Omental fat pad (tissue), 4 donors: Measurements from ENCODE around the gene SORCS2. TPM values are rescaled to one million over a fixed set of nuclear protein-coding genes. Genes with fewer than 3 reads are reported as not detected.

Experiments
- ATAC-seq: fragments of 150-250 bp; one replicate; pipeline ENCODE4 v1.9.1; 2016; ENCODE audit warnings: mild to moderate bottlenecking, moderate library complexity; ENCODE audit not compliant: low FRiP score
- DNase-seq: peaks from one replicate; pipeline ENCODE4 v3.0.0-alpha.2; 2019; ENCODE audit warnings: low spot score
- CTCF ChIP-seq, 3 donors: fragments of 450-650 bp; IDR thresholded peaks; one replicate each; pipeline ENCODE4 v1.5.1; 2016 to 2017; ENCODE audit warnings: antibody characterized with exemption in 3 of 3, mild to moderate bottlenecking in 3 of 3, moderate library complexity in 2 of 3
- total RNA-seq, 4 donors: library from RNA; depleted of rRNA; stranded (reverse); fragments of >200 nt; gene quantifications; one replicate each; pipeline ENCODE4 v1.1.0, GENCODE V29; 2016

SORCS2 gene
- total RNA-seq, 4 donors from 2014 or later = 0.63 to 4.6 (median 1.2) TPM

- TF ChIP-seq CTCF (IDR thresholded peaks at IDR 0.05) = no peak
- no peak for ATAC-seq
- DNase-seq = no peak
These were observed 293.8 kb downstream of the SORCS2 start for GRCh38 chr4:7486101-7486500.

- TF ChIP-seq CTCF (IDR thresholded peaks at IDR 0.05) = no peak
- DNase-seq (no peak), ATAC-seq (no peak)
These were observed 295.2 kb downstream of the SORCS2 start for GRCh38 chr4:7487502-7487901.

- no peak for TF ChIP-seq CTCF (IDR thresholded peaks at IDR 0.05)
These were observed 295.8 kb downstream of the SORCS2 start for GRCh38 chr4:7487998-7488671.

GRCh38 chr4:7491915-7492314 lies 299.6 kb downstream of the SORCS2 start:
- DNase-seq (no peak), ATAC-seq (no peak)
- no peak for TF ChIP-seq CTCF (IDR thresholded peaks at IDR 0.05)

More at GRCh38 chr4:7487998-7488671, 295.8 kb downstream of the SORCS2 start:
- ATAC-seq (no peak), DNase-seq (no peak)

- ATAC-seq = no peak
- TF ChIP-seq CTCF (IDR thresholded peaks at IDR 0.05) = no peak
- DNase-seq = no peak
These were observed 306.3 kb downstream of the SORCS2 start for GRCh38 chr4:7498446-7499200.

GRCh38 chr4:7499661-7500060 lies 307.3 kb downstream of the SORCS2 start:
- ATAC-seq (no peak), DNase-seq (no peak)
- no peak for TF ChIP-seq CTCF (IDR thresholded peaks at IDR 0.05)

- ATAC-seq (no peak), DNase-seq (no peak)
- TF ChIP-seq CTCF (IDR thresholded peaks at IDR 0.05) = no peak
These were observed 308.1 kb downstream of the SORCS2 start for GRCh38 chr4:7500404-7500803.
